Spleen (tissue), 11 donors: Measurements from ENCODE around the gene HMCN1. TPM values are rescaled to one million over a fixed set of nuclear protein-coding genes. Genes with fewer than 3 reads are reported as not detected.

ENCODE experiments used
- DNase-seq: peaks from one replicate; pipeline ENCODE4 v3.0.0-alpha.2; 2020
- H3K27ac ChIP-seq, 8 donors: fragments of 200-600 bp; sonication (generic) in 7 of 8; 1 replicate in 4 of 8; 2 replicates in 4 of 8; pipeline versions ENCODE4 v1.5.0 to v1.8.0; 2016 to 2021; ENCODE audit warnings: inconsistent platforms in 4 of 8, mild to moderate bottlenecking in 4 of 8, moderate library complexity in 1 of 8
- H3K27me3 ChIP-seq, 7 donors: fragments of 200-600 bp; sonication (generic) in 6 of 7; replicated peaks in 1 of 7; 1 replicate in 4 of 7; 2 replicates in 3 of 7; pipeline versions ENCODE4 v1.5.0 to v1.8.0; 2016 to 2021; ENCODE audit warnings: inconsistent platforms in 3 of 7, mild to moderate bottlenecking in 1 of 7
- H3K36me3 ChIP-seq, 6 donors: fragments of 200-600 bp; sonication (generic) in 5 of 6; 1 replicate in 4 of 6; 2 replicates in 2 of 6; pipeline versions ENCODE4 v1.5.0 to v1.8.0; 2016 to 2021; ENCODE audit warnings: inconsistent platforms in 2 of 6
- H3K4me1 ChIP-seq, 6 donors: fragments of 200-600 bp; sonication (generic) in 5 of 6; 1 replicate in 3 of 6; 2 replicates in 3 of 6; pipeline versions ENCODE4 v1.5.0 to v1.8.0; 2016 to 2021; ENCODE audit warnings: inconsistent platforms in 3 of 6
- H3K4me3 ChIP-seq, 8 donors: fragments of 200-600 bp; sonication (generic) in 7 of 8; 1 replicate in 4 of 8; 2 replicates in 4 of 8; pipeline versions ENCODE4 v1.5.0 to v1.8.0; 2016 to 2021; ENCODE audit warnings: inconsistent platforms in 4 of 8, mild to moderate bottlenecking in 4 of 8, moderate library complexity in 2 of 8
- H3K9me3 ChIP-seq, 8 donors: fragments of 200-600 bp; sonication (generic) in 7 of 8; 1 replicate in 4 of 8; 2 replicates in 4 of 8; pipeline versions ENCODE4 v1.5.0 to v1.8.0; 2016 to 2021; ENCODE audit warnings: inconsistent platforms in 4 of 8
- CTCF ChIP-seq, 11 experiments: fragments of 200-600 bp in 7 of 11; fragments of 450-650 bp in 4 of 11; sonication (generic) in 4 of 11; IDR thresholded peaks in 8 of 11; conservative IDR thresholded peaks in 3 of 11; 1 replicate in 7 of 11; 2 replicates in 4 of 11; pipeline versions ENCODE4 v1.4.0 to v1.8.0; 2016 to 2021; ENCODE audit warnings: antibody characterized with exemption in 11 of 11, inconsistent platforms in 4 of 11, mild to moderate bottlenecking in 1 of 11
- POLR2A ChIP-seq, 3 donors: fragments of 450-650 bp; IDR thresholded peaks; one replicate each; pipeline ENCODE4 v1.5.1; 2017; ENCODE audit warnings: antibody characterized with exemption in 3 of 3, mild to moderate bottlenecking in 1 of 3
- POLR2AphosphoS5 ChIP-seq, 3 donors: sonication (generic); formaldehyde crosslinking; IDR thresholded peaks; one replicate each; pipeline ENCODE4 v1.5.1; 2017; ENCODE audit warnings: antibody characterized with exemption in 3 of 3
- WGBS, 5 donors: extraction: QIAGEN DNeasy Blood & Tissue Kit in 3 of 5; methylation state at CpG; one replicate each; pipeline versions ENCODE4 v1.1.5 to v1.1.7; 2013 to 2018; 5-methylcytosine and 5-hydroxymethylcytosine counted together
- intact Hi-C: fragments of 100-400 bp; cut with DNase I; formaldehyde crosslinking; loops from one replicate; pipeline ENCODE4 v1.15.0; 2023; ENCODE audit warnings: low total_unique reads
- polyA plus RNA-seq, 3 donors: library from polyadenylated mRNA; stranded (reverse); fragments of 200-250 nt; gene quantifications; one replicate each; pipeline ENCODE4 v1.2.1, GENCODE V29; 2013
- total RNA-seq, 7 donors: library from RNA; depleted of rRNA in 3 of 7; stranded (reverse); fragments of >200 nt in 3 of 7; fragmentation: NEBNext Ultra II Directional in 4 of 7; extraction: Animal tissue kit (Norgen Biotek cat#: 25700) in 4 of 7; gene quantifications; one replicate each; pipeline versions ENCODE4 v1.1.0 to v1.2.1, GENCODE V29; 2016 to 2021
- donor health status: healthy with polysubstance abuse.
- donor health status: DM: no; HTN: no; CAD: no; lungs with moderate emphysema.
- donor health status: DM: no; HTN: no; CAD: no.
- donor health status: Bipolar disorder and iron deficiency.
- donor health status: healthy.
- donor health status: DM: no; HTN: no; CAD: no.
- donor health status: DM: yes; HTN: yes; CAD: no.

The HMCN1 gene
- total and polyA plus RNA-seq, 10 donors, result 1.2 to 28.8 (median 19.9) TPM

- Histone ChIP-seq H3K4me1 (no peaks in the 10 kb centered on the region), H3K4me3 (no peak overlapping the region), H3K27ac (no peak overlapping the region), H3K9me3 (no peaks in the 10 kb centered on the region), H3K27me3 (no peaks in the 10 kb centered on the region), H3K36me3 (peaks cover 0 to 8% (median 0%) of the 10 kb centered on the region in 6 donors)
- DNase-seq, result no peak
- intact Hi-C loops, result no loop called here
- WGBS, 5 donors, result 62 to 88% (median 72%) methylated on average over 2 of the region's 2 CpGs
- TF ChIP-seq CTCF (IDR thresholded peaks at IDR 0.05 in 8 of 11, conservative IDR thresholded peaks at IDR 0.05 in 3 of 11) (no peak), POLR2AphosphoS5 (IDR thresholded peaks at IDR 0.05) (no peak), POLR2A (IDR thresholded peaks at IDR 0.05) (no peak)
These were observed 415.4 kb downstream of the HMCN1 start for GRCh38 chr1:186149591-186149990.

GRCh38 chr1:186152227-186152619 is 418.0 kb downstream of the HMCN1 start:
- no peak for DNase-seq
- intact Hi-C loops, result no loop called here
- Histone ChIP-seq H3K27ac (no peak overlapping the region), H3K4me1 (no peaks in the 10 kb centered on the region), H3K27me3 (no peaks in the 10 kb centered on the region), H3K4me3 (no peak overlapping the region), H3K36me3 (no peaks in the 10 kb centered on the region), H3K9me3 (no peaks in the 10 kb centered on the region)
- TF ChIP-seq POLR2A (IDR thresholded peaks at IDR 0.05), result no peak
- no peak for TF ChIP-seq POLR2AphosphoS5 (IDR thresholded peaks at IDR 0.05)
- no peak for TF ChIP-seq CTCF (IDR thresholded peaks at IDR 0.05 in 8 of 11, conservative IDR thresholded peaks at IDR 0.05 in 3 of 11)
- WGBS, 5 donors, result 69 to 87% (median 79%) methylated on average over 3 of the region's 3 CpGs

GRCh38 chr1:186152620-186153239 is 418.5 kb downstream of the HMCN1 start:
- H3K36me3 ChIP-seq, result no peaks in the 10 kb centered on the region
- 68 to 90% (median 78%) methylated on average over 5 of the region's 5 CpGs for WGBS, 5 donors
- H3K27ac ChIP-seq, result no peak overlapping the region
- intact Hi-C loops, result no loop called here
- no peaks in the 10 kb centered on the region for H3K27me3 ChIP-seq
- no peaks in the 10 kb centered on the region for H3K9me3 ChIP-seq
- no peak overlapping the region for H3K4me3 ChIP-seq
- no peak for DNase-seq
- TF ChIP-seq CTCF (IDR thresholded peaks at IDR 0.05 in 8 of 11, conservative IDR thresholded peaks at IDR 0.05 in 3 of 11) (no peak), POLR2A (IDR thresholded peaks at IDR 0.05) (no peak), POLR2AphosphoS5 (IDR thresholded peaks at IDR 0.05) (no peak)
- H3K4me1 ChIP-seq, result no peaks in the 10 kb centered on the region

- H3K9me3 ChIP-seq, result no peaks in the 10 kb centered on the region
- peak overlapping the region in 1 of 8 donors; percentile 4 for H3K27ac ChIP-seq
- no peaks in the 10 kb centered on the region for H3K4me1 ChIP-seq
- 68 to 90% (median 74%) methylated on average over 1 of the region's 1 CpG for WGBS, 5 donors
- no peaks in the 10 kb centered on the region for H3K27me3 ChIP-seq
- H3K36me3 ChIP-seq, result no peaks in the 10 kb centered on the region
- TF ChIP-seq POLR2A (IDR thresholded peaks at IDR 0.05) (no peak), CTCF (IDR thresholded peaks at IDR 0.05 in 8 of 11, conservative IDR thresholded peaks at IDR 0.05 in 3 of 11) (no peak), POLR2AphosphoS5 (IDR thresholded peaks at IDR 0.05) (no peak)
- no peak overlapping the region for H3K4me3 ChIP-seq
- no peak for DNase-seq
- intact Hi-C loops, result no loop called here
These were observed 420.5 kb downstream of the HMCN1 start for GRCh38 chr1:186154651-186155050.
